Ishikawa (cell line): ENCODE data around the gene GSTT4.

Experiments used
- CEBPB ChIP-seq: IDR thresholded peaks from 2 replicates; pipeline ENCODE4 v1.6.1; 2012
- CREB1 ChIP-seq: IDR thresholded peaks from 2 replicates; pipeline ENCODE4 v1.6.1; 2012; ENCODE audit warnings: low read depth
- EGR1 ChIP-seq: IDR thresholded peaks from 2 replicates; pipeline ENCODE4 v1.6.1; 2012
- EP300 ChIP-seq: IDR thresholded peaks from 2 replicates; pipeline ENCODE4 v1.6.1; 2012; ENCODE audit warnings: borderline replicate concordance
- FOXM1 ChIP-seq: IDR thresholded peaks from 2 replicates; pipeline ENCODE4 v1.6.1; 2012; ENCODE audit warnings: low read depth, borderline replicate concordance
- NFIC ChIP-seq: IDR thresholded peaks from 2 replicates; pipeline ENCODE4 v1.6.1; 2012
- RAD21 ChIP-seq: IDR thresholded peaks from 2 replicates; pipeline ENCODE4 v1.6.1; 2012; ENCODE audit warnings: low read depth
- TAF1 ChIP-seq: IDR thresholded peaks from 2 replicates; pipeline ENCODE4 v1.6.1; 2012; ENCODE audit warnings: low read depth, mild to moderate bottlenecking
- TCF12 ChIP-seq: IDR thresholded peaks from 2 replicates; pipeline ENCODE4 v1.6.1; 2012; ENCODE audit warnings: low read depth
- TEAD4 ChIP-seq: IDR thresholded peaks from 2 replicates; pipeline ENCODE4 v1.6.1; 2012
- YY1 ChIP-seq: IDR thresholded peaks from 2 replicates; pipeline ENCODE4 v1.6.1; 2012; ENCODE audit warnings: low read depth
- ZBTB7A ChIP-seq: IDR thresholded peaks from 2 replicates; pipeline ENCODE4 v1.6.1; 2012; ENCODE audit warnings: low read depth
- TF ChIP-seq, protein P1 (sequence below): IDR thresholded peaks from 2 replicates; pipeline ENCODE4 v1.6.1; 2012
- TF ChIP-seq, protein P2 (sequence below): IDR thresholded peaks from 2 replicates; pipeline ENCODE4 v1.6.1; 2012
- TF ChIP-seq, protein P3 (sequence below): IDR thresholded peaks from 2 replicates; pipeline ENCODE4 v1.6.1; 2012; ENCODE audit warnings: low read depth, mild to moderate bottlenecking

GSTT4 gene

DNA sequence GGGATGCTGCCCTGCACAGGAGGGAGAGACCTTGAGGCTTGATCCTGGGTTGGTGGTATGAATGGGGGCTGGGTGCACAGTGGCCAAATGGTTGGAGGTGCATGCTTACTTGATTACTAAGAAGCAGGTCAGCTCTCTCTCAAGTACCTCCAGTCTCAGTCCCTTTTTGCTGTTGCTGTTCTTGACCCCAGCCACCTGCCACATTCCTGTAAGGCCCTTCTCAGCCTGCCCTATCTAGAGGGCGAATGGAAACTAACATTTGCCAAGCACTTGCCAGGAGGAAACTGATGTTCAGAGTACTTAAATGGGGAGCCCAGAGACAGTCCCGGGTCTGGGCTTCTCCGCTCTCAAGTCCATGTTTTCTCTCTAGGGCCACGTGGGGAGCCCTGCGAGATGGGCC lies 45.8 kb upstream of the GSTT4 start:
- TF ChIP-seq ZBTB7A (no peak), CREB1 (no peak), CEBPB (no peak), FOXM1 (no peak), EGR1 (no peak)
- TF ChIP-seq, protein P1, sequence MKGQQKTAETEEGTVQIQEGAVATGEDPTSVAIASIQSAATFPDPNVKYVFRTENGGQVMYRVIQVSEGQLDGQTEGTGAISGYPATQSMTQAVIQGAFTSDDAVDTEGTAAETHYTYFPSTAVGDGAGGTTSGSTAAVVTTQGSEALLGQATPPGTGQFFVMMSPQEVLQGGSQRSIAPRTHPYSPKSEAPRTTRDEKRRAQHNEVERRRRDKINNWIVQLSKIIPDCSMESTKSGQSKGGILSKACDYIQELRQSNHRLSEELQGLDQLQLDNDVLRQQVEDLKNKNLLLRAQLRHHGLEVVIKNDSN, result no peak
- TF ChIP-seq, protein P2, sequence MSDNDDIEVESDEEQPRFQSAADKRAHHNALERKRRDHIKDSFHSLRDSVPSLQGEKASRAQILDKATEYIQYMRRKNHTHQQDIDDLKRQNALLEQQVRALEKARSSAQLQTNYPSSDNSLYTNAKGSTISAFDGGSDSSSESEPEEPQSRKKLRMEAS, result no peak

DNA sequence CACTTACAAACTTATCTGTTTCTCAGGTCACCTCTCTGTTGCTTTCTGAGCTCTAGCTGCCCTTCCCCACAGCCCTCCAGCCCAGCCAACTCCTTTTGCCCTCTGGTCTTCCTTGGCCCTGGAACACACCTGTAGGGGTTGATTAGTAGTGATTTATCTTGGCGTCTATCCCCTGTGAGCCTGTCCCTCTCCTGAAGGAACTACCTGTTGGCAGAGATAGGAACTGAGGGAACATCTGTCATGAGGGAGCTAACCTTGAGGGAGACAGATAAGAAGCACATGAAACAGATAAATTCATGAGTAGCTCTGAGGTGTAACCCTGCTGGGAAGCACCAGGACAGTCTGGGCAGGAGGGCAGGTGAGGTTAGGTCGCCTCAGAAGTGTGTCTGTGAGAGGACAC lies 44.7 kb upstream of the GSTT4 start:
- TF ChIP-seq TCF12 (no peak), NFIC (no peak), CREB1 (no peak), TAF1 (no peak)

DNA sequence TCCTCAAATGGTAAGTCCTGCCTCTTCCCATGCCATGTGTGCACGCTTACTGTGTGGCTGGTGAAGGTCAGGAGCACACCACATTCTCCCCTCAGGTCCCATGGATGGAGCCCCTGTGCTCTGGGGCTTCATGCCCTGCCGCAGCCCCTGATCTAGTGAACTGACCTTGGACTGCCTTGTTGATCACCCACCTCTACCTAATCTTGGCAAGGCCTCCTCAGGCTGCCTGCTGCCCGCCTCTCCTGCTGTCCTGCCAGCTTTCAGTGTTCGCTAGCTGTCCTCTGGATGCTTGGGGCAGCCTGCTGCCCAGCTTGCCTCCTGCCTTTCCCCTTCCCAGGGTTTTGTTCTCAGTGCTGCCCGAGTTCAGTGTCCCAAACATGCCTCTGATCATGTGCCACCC lies 44.0 kb upstream of the GSTT4 start:
- no peak for TF ChIP-seq FOXM1
- no peak for TF ChIP-seq EGR1
- TF ChIP-seq EP300, result no peak
- TF ChIP-seq TCF12, result no peak
- TF ChIP-seq, protein P1, result no peak
- no peak for TF ChIP-seq RAD21
- no peak for TF ChIP-seq TEAD4
- TF ChIP-seq NFIC, result no peak
- TF ChIP-seq, protein P2, result no peak
- TF ChIP-seq CREB1, result no peak
- no peak for TF ChIP-seq CEBPB
- TF ChIP-seq TAF1, result no peak
- TF ChIP-seq, protein P3, sequence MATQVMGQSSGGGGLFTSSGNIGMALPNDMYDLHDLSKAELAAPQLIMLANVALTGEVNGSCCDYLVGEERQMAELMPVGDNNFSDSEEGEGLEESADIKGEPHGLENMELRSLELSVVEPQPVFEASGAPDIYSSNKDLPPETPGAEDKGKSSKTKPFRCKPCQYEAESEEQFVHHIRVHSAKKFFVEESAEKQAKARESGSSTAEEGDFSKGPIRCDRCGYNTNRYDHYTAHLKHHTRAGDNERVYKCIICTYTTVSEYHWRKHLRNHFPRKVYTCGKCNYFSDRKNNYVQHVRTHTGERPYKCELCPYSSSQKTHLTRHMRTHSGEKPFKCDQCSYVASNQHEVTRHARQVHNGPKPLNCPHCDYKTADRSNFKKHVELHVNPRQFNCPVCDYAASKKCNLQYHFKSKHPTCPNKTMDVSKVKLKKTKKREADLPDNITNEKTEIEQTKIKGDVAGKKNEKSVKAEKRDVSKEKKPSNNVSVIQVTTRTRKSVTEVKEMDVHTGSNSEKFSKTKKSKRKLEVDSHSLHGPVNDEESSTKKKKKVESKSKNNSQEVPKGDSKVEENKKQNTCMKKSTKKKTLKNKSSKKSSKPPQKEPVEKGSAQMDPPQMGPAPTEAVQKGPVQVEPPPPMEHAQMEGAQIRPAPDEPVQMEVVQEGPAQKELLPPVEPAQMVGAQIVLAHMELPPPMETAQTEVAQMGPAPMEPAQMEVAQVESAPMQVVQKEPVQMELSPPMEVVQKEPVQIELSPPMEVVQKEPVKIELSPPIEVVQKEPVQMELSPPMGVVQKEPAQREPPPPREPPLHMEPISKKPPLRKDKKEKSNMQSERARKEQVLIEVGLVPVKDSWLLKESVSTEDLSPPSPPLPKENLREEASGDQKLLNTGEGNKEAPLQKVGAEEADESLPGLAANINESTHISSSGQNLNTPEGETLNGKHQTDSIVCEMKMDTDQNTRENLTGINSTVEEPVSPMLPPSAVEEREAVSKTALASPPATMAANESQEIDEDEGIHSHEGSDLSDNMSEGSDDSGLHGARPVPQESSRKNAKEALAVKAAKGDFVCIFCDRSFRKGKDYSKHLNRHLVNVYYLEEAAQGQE, result no peak
- TF ChIP-seq ZBTB7A, result no peak
- no peak for TF ChIP-seq YY1

DNA sequence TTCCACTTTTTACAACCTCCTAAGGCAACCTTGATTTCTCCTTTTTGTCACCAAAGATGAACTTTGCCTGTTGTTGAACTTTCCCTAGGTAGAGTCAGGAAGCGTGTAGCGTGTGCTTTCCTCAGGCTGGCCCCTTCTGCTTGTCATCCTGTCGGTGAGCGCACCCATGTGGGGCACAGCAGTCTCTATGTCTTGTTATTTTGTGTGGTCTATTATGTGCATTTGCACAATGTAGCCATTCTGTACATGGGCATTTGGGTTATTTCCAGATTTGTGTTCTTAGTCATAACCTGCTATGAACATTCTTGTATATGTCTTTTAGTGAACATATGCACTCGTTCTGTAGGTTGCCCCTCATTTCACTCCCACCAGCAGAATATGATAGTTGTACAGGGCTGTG lies 40.8 kb upstream of the GSTT4 start:
- no peak for TF ChIP-seq RAD21
- no peak for TF ChIP-seq FOXM1
- TF ChIP-seq ZBTB7A, result no peak
- TF ChIP-seq, protein P3, result no peak
- TF ChIP-seq YY1, result no peak
- no peak for TF ChIP-seq EP300
- TF ChIP-seq TAF1, result no peak
- no peak for TF ChIP-seq TEAD4
- no peak for TF ChIP-seq CEBPB
- TF ChIP-seq, protein P1, result no peak
- TF ChIP-seq EGR1, result no peak
- no peak for TF ChIP-seq TCF12
- no peak for TF ChIP-seq NFIC
- TF ChIP-seq, protein P2, result no peak
- no peak for TF ChIP-seq CREB1

DNA sequence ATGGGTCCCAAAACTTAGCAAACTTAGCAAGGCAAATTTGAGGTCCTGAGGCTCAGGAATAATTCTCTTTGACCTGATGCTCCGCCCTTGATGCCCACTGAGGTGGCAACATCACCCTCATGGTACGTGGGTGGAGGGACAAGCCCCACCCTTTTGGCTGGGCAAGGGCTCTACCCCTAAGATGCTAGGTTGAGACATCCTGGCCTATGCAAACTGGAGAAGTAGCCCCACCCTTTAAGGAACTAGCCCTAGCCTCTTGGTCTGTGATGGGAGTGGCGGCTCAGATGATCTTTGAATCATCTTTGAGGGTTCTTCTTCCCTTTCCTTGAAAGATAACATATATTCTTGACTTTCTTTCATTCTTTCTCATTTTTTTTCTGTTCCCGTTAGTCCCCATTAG lies 38.7 kb upstream of the GSTT4 start:
- TF ChIP-seq NFIC (no peak), YY1 (no peak), CEBPB (no peak), EGR1 (no peak), ZBTB7A (no peak), FOXM1 (no peak), TAF1 (no peak), CREB1 (no peak), TEAD4 (no peak), RAD21 (no peak), TCF12 (no peak)
- TF ChIP-seq, protein P2, result no peak
- TF ChIP-seq, protein P1, result no peak
- TF ChIP-seq, protein P3, result no peak
